HG03571 (cell line): Measurements from ENCODE around the gene NOP14.
A peak's percentile ranks its signal among the peaks of the same experiment; 100 is the strongest.
"Not testable (repeated sequence)": the region's sequence is repeated elsewhere in the genome, so short reads cannot be mapped to it uniquely, and the experiment has no call there.

Experiments used
- ATAC-seq: cut with Tn5 transposase; IDR thresholded peaks from one replicate; pipeline ENCODE4 v1.9.1; 2021; ENCODE audit not compliant: unreplicated experiment

NOP14 gene

GRCh38 chr4:2963175-2963965 lies at the start of gene NOP14, which contains the start of gene GRK4:
Gene NOP14 (minus strand): TSS chr4:2963406. CDS start chr4:2963319, 87 bp downstream.
Gene GRK4 (plus strand): TSS chr4:2963571. CDS start chr4:2964071, 500 bp downstream.
- ATAC-seq = peak; percentile 86

GRCh38 chr4:3011456-3012220 lies 48.4 kb upstream of the NOP14 start:
- ATAC-seq = no peak

GRCh38 chr4:3010998-3011397 lies 47.8 kb upstream of the NOP14 start:
- no peak for ATAC-seq

GRCh38 chr4:3010577-3010976 lies 47.4 kb upstream of the NOP14 start:
- no peak for ATAC-seq

GRCh38 chr4:3009422-3009821 lies 46.2 kb upstream of the NOP14 start:
- ATAC-seq = no peak

- no peak for ATAC-seq
These were observed 44.5 kb upstream of the NOP14 start for GRCh38 chr4:3007724-3008123.

- no peak for ATAC-seq
These were observed 33.2 kb upstream of the NOP14 start for GRCh38 chr4:2996415-2996814.

GRCh38 chr4:2995546-2996265 lies 32.5 kb upstream of the NOP14 start:
- no peak for ATAC-seq

- ATAC-seq = no peak
These were observed 31.7 kb upstream of the NOP14 start for GRCh38 chr4:2994917-2995316.

GRCh38 chr4:2991243-2991642 lies 28.0 kb upstream of the NOP14 start:
- ATAC-seq = no peak

GRCh38 chr4:2983715-2984114 lies 20.5 kb upstream of the NOP14 start:
- ATAC-seq = not testable (repeated sequence)

GRCh38 chr4:2982012-2982411 lies 18.8 kb upstream of the NOP14 start:
- no peak for ATAC-seq

- no peak for ATAC-seq
These were observed 18.1 kb upstream of the NOP14 start for GRCh38 chr4:2981256-2981819.

- no peak for ATAC-seq
These were observed 14.2 kb upstream of the NOP14 start for GRCh38 chr4:2977211-2978088.

GRCh38 chr4:2971275-2971674 lies 8.1 kb upstream of the NOP14 start:
- ATAC-seq = no peak

- no peak for ATAC-seq
These were observed 5.2 kb upstream of the NOP14 start for GRCh38 chr4:2968381-2968780.

GRCh38 chr4:2965262-2965661 lies 2.1 kb upstream of the NOP14 start:
- no peak for ATAC-seq

- no peak for ATAC-seq
These were observed 1.6 kb upstream of the NOP14 start for GRCh38 chr4:2964706-2965258.

- ATAC-seq = no peak
These were observed 813 bp upstream of the NOP14 start for GRCh38 chr4:2963966-2964471.
